DND-41 (cell line): Measurements from ENCODE around the gene HECTD2.

ENCODE experiments used
- CTCF ChIP-seq: IDR thresholded peaks from 2 replicates; pipeline ENCODE4 v1.5.1; 2012; ENCODE audit warnings: borderline replicate concordance, low read length, moderate library complexity, mild to moderate bottlenecking; ENCODE audit not compliant: poor library complexity, severe bottlenecking; ENCODE audit errors: extremely low read depth
- EZH2 ChIP-seq: IDR thresholded peaks from 3 replicates; pipeline ENCODE4 v1.6.1; 2012; ENCODE audit warnings: borderline replicate concordance, low read depth, mild to moderate bottlenecking, moderate library complexity, low read length, inconsistent platforms; ENCODE audit not compliant: severe bottlenecking

- TF ChIP-seq CTCF: no peak
- TF ChIP-seq EZH2: no peak
These were observed 103.7 kb downstream of the HECTD2 start for GRCh38 chr10:91513598-91514424.
